NB4 (cell line): Measurements from ENCODE around the gene PPP1R11.

Experiments
- DNase-seq: peaks from one replicate; pipeline ENCODE4 v3.0.0; 2010; ENCODE audit warnings: low read depth
- H3K4me3 ChIP-seq: one replicate; pipeline ENCODE4 v1.5.1; 2011; ENCODE audit warnings: mild to moderate bottlenecking, low read depth, low read length, moderate library complexity
- MAX ChIP-seq: IDR thresholded peaks from 2 replicates; pipeline ENCODE4 v1.6.1; 2011; ENCODE audit warnings: low read depth, low read length
- MYC ChIP-seq: IDR thresholded peaks from 2 replicates; pipeline ENCODE4 v1.6.1; 2011; ENCODE audit warnings: low read depth, low read length
- POLR2A ChIP-seq: IDR thresholded peaks from 2 replicates; pipeline ENCODE4 v1.6.1; 2011; ENCODE audit warnings: mild to moderate bottlenecking; ENCODE audit not compliant: insufficient read length; ENCODE audit errors: extremely low read depth
- TF ChIP-seq, protein P1 (sequence below): IDR thresholded peaks from one replicate; pipeline ENCODE4 v1.5.1; 2012; ENCODE audit warnings: low read depth, low read length

The PPP1R11 gene

GRCh38 chr6:30055513-30055912 is 11.5 kb upstream of the PPP1R11 start:
- no peak for TF ChIP-seq MAX
- no peak for TF ChIP-seq POLR2A
- TF ChIP-seq, protein P1, sequence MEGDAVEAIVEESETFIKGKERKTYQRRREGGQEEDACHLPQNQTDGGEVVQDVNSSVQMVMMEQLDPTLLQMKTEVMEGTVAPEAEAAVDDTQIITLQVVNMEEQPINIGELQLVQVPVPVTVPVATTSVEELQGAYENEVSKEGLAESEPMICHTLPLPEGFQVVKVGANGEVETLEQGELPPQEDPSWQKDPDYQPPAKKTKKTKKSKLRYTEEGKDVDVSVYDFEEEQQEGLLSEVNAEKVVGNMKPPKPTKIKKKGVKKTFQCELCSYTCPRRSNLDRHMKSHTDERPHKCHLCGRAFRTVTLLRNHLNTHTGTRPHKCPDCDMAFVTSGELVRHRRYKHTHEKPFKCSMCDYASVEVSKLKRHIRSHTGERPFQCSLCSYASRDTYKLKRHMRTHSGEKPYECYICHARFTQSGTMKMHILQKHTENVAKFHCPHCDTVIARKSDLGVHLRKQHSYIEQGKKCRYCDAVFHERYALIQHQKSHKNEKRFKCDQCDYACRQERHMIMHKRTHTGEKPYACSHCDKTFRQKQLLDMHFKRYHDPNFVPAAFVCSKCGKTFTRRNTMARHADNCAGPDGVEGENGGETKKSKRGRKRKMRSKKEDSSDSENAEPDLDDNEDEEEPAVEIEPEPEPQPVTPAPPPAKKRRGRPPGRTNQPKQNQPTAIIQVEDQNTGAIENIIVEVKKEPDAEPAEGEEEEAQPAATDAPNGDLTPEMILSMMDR: no peak
- no peak for TF ChIP-seq MYC
- no peak overlapping the region for H3K4me3 ChIP-seq

GRCh38 chr6:30060606-30061091 is 6.3 kb upstream of the PPP1R11 start:
- peak; percentile 80 for DNase-seq
- peak overlapping the region; percentile 90 for H3K4me3 ChIP-seq
- TF ChIP-seq MAX (peak; percentile 69), POLR2A (no peak)
- TF ChIP-seq, protein P1: no peak

More at GRCh38 chr6:30055513-30055912, 11.5 kb upstream of the PPP1R11 start:
- no peak for DNase-seq

DNA sequence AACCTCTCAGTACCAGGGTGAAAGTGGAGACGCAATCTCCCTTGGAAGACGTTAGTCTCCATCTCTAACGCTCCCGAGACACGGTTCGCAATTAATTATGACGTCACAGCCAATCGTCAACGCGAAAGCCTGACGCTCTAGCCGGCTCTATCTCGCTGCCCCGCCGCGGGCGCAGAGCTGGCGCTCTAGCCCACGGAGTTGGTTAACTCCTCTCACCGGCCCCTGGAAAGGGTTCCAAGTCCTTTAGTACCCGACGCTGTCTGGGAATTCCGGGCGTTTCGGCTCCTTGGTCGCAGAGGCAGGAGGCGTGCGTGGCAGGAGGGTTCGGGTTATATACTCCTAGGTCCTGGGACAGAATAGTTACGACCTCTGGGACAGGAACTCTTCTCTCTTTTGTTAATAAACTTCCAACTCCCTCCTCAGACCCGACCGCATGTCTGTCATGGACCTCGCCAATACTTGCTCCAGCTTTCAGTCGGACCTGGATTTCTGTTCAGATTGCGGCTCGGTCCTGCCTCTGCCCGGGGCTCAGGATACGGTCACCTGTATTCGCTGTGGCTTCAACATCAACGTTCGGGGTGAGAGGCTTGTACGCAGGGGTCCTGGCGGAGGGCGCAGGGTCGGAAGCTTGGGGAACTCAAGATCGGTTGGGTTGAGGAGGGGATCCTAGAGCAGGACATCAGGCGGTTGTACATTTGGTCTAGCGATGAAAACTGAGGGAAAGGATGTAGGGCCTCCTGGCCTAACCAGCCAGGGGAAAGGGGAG is 5.7 kb upstream of the PPP1R11 start, which contains the start of gene POLR1H:
POLR1H (plus strand) TSS at position 174 of the 766 bp plus-strand sequence; CDS start at position 434, 260 bp downstream.
- H3K4me3 ChIP-seq: peak within 1 kb of the TSS; percentile 90
- peak; percentile 74; the same call in 1 of the 2 replicates for TF ChIP-seq MYC
- peak; percentile 24 for TF ChIP-seq MAX
- TF ChIP-seq, protein P1: no peak
- TF ChIP-seq POLR2A: peak; percentile 89
- DNase-seq: peak; percentile 98

DNA sequence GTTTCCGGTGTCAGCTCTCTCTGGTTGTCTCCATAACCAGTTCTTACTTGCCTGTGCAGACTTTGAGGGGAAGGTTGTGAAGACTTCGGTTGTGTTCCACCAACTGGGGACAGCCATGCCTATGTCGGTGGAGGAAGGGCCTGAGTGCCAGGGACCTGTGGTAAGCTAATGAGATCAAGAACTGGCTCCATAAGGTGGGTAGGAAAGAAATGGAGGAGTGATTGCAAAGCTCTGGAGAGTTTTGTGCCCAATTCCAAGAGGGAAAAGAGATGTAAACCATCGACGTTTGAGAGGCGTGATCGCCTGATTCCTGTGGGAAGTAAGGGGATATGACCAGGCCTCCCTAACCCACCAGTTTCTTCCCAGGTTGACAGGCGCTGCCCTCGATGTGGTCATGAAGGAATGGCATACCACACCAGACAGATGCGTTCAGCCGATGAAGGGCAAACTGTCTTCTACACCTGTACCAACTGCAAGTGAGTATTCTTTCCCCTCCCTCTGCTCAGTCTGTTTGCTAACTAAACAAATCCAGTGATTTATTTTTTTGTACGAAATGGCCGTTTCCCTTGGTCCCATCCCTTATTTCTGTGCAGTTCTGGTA is 5.0 kb upstream of the PPP1R11 start:
- TF ChIP-seq, protein P1: no peak
- TF ChIP-seq MAX: no peak
- TF ChIP-seq MYC: 0 out of 2 replicates have a peak, but pooled peaks have one; percentile 18
- TF ChIP-seq POLR2A: no peak
- peak; percentile 21 for DNase-seq
- H3K4me3 ChIP-seq: peak overlapping the region; percentile 90

DNA sequence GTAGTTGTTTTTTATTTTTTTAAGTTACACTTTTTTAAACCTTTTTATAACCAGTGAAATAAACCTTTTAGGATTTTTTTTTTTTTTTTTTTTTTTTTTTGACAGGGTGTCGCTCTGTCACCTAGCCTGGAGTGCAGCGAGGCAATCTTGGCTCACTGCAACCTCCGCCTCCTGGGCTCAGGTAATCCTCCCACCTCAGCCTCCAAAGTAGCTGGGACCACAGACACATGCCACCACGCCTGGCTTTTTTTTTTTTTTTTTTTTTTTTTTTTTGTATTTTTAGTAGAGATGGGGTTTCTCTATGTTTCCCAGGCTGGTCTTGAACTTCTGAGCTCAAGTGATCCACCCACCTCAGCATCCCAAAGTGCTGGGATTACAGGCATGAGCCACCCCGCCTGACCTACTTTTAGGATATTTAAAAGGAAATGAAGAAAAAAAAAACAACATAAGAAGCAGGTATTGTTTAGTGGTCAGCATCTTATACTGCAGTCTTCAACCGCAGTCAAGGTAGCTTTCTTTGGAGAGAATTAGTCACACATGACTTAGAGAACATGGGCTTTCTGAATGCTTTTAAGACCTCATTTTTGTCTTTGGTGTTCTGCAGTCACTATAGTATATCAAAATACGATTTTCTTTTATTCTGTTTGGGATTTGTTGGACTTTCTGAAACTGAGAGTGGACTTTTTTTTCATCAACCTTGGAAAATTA is 4.4 kb upstream of the PPP1R11 start:
- peak overlapping the region; percentile 90 for H3K4me3 ChIP-seq
- DNase-seq: no peak
- TF ChIP-seq, protein P1: no peak
- TF ChIP-seq MAX (no peak), POLR2A (no peak), MYC (no peak)
